KMS-11 (cell line): Measurements from ENCODE around the gene AKAP7.

Experiments
- H2AFZ ChIP-seq: fragments of 200-600 bp; sonication (generic); 2 replicates; pipeline ENCODE4 v1.6.1; 2016; ENCODE audit warnings: antibody characterized with exemption, mixed run types, low read depth
- H3K27ac ChIP-seq: fragments of 200-600 bp; sonication (generic); 2 replicates; pipeline ENCODE4 v1.6.1; 2016; ENCODE audit warnings: mild to moderate bottlenecking, mixed run types
- H3K27me3 ChIP-seq: fragments of 200-600 bp; sonication (generic); 2 replicates; pipeline ENCODE4 v1.6.1; 2017; ENCODE audit warnings: mild to moderate bottlenecking, low read depth, mixed run types, moderate library complexity; ENCODE audit not compliant: insufficient read depth
- H3K36me3 ChIP-seq: fragments of 200-600 bp; sonication (generic); 2 replicates; pipeline ENCODE4 v1.6.1; 2017; ENCODE audit warnings: mild to moderate bottlenecking, mixed run types; ENCODE audit not compliant: insufficient read depth
- H3K4me1 ChIP-seq: fragments of 200-600 bp; sonication (generic); 2 replicates; pipeline ENCODE4 v1.6.1; 2016; ENCODE audit warnings: mild to moderate bottlenecking, low read depth, mixed run types; ENCODE audit not compliant: poor library complexity, severe bottlenecking
- H3K4me2 ChIP-seq: fragments of 200-600 bp; sonication (generic); 2 replicates; pipeline ENCODE4 v1.7.0; 2016; ENCODE audit warnings: mild to moderate bottlenecking, mixed run types
- H3K4me3 ChIP-seq: fragments of 200-600 bp; sonication (generic); IDR thresholded peaks from 2 replicates; pipeline ENCODE4 v1.6.1; 2017; ENCODE audit warnings: low read depth, low read length, mixed read lengths; ENCODE audit not compliant: insufficient read depth
- H3K79me2 ChIP-seq: fragments of 200-600 bp; sonication (generic); 2 replicates; pipeline ENCODE4 v1.6.1; 2016; ENCODE audit warnings: low read depth, mixed run types; ENCODE audit not compliant: insufficient read depth
- H3K9ac ChIP-seq: fragments of 200-600 bp; sonication (generic); 2 replicates; pipeline ENCODE4 v1.6.1; 2016; ENCODE audit warnings: mild to moderate bottlenecking, mixed run types
- H4K20me1 ChIP-seq: fragments of 200-600 bp; sonication (generic); 2 replicates; pipeline ENCODE4 v1.6.1; 2016; ENCODE audit warnings: mild to moderate bottlenecking, mixed run types; ENCODE audit not compliant: insufficient read depth
- CTCF ChIP-seq: fragments of 200-600 bp; sonication (generic); conservative IDR thresholded peaks from 2 replicates; pipeline ENCODE4 v1.6.1; 2017; ENCODE audit warnings: low read depth, mild to moderate bottlenecking, antibody characterized with exemption, low read length, moderate library complexity, mixed read lengths

Gene AKAP7

GRCh38 chr6:131285548-131285947 lies 150.3 kb downstream of the AKAP7 start:
- Histone ChIP-seq H3K9ac (no peak overlapping the region), H2AFZ (no peak overlapping the region), H3K4me2 (no peak overlapping the region), H3K36me3 (no peaks in the 10 kb centered on the region), H3K4me3 (no peak overlapping the region), H3K27ac (no peak overlapping the region), H3K27me3 (no peaks in the 10 kb centered on the region), H4K20me1 (no peaks in the 10 kb centered on the region), H3K79me2 (no peaks in the 10 kb centered on the region), H3K4me1 (no peaks in the 10 kb centered on the region)
- TF ChIP-seq CTCF, result no peak

- H3K4me1 ChIP-seq, result no peaks in the 10 kb centered on the region
- H3K4me3 ChIP-seq, result no peak overlapping the region
- H3K27me3 ChIP-seq, result no peaks in the 10 kb centered on the region
- no peak overlapping the region for H3K27ac ChIP-seq
- no peaks in the 10 kb centered on the region for H4K20me1 ChIP-seq
- no peak overlapping the region for H3K9ac ChIP-seq
- H3K79me2 ChIP-seq, result no peaks in the 10 kb centered on the region
- no peak overlapping the region for H3K4me2 ChIP-seq
- no peaks in the 10 kb centered on the region for H3K36me3 ChIP-seq
- no peak for TF ChIP-seq CTCF
- no peak overlapping the region for H2AFZ ChIP-seq
These were observed 151.3 kb downstream of the AKAP7 start for GRCh38 chr6:131286469-131287040.

GRCh38 chr6:131288214-131288613 lies 152.9 kb downstream of the AKAP7 start:
- H3K27ac ChIP-seq, result no peak overlapping the region
- H4K20me1 ChIP-seq, result no peaks in the 10 kb centered on the region
- no peaks in the 10 kb centered on the region for H3K36me3 ChIP-seq
- no peaks in the 10 kb centered on the region for H3K4me1 ChIP-seq
- no peak overlapping the region for H3K4me2 ChIP-seq
- no peak overlapping the region for H3K9ac ChIP-seq
- no peaks in the 10 kb centered on the region for H3K27me3 ChIP-seq
- H3K79me2 ChIP-seq, result no peaks in the 10 kb centered on the region
- no peak overlapping the region for H3K4me3 ChIP-seq
- TF ChIP-seq CTCF, result no peak
- no peak overlapping the region for H2AFZ ChIP-seq

- Histone ChIP-seq H2AFZ (no peak overlapping the region), H3K27me3 (no peaks in the 10 kb centered on the region), H3K4me2 (no peak overlapping the region), H4K20me1 (no peaks in the 10 kb centered on the region), H3K4me1 (no peaks in the 10 kb centered on the region), H3K9ac (no peak overlapping the region), H3K79me2 (no peaks in the 10 kb centered on the region), H3K36me3 (no peaks in the 10 kb centered on the region), H3K4me3 (no peak overlapping the region), H3K27ac (no peak overlapping the region)
- no peak for TF ChIP-seq CTCF
These were observed 155.7 kb downstream of the AKAP7 start for GRCh38 chr6:131290955-131291354.
